ENCODE measurements around the gene C3orf85.

- TF ChIP-seq CTCF (IDR thresholded peaks at IDR 0.05) (no peak), POLR2A (IDR thresholded peaks at IDR 0.05) (no peak), POLR2AphosphoS5 (IDR thresholded peaks at IDR 0.05) (no peak), EP300 (IDR thresholded peaks at IDR 0.05) (no peak)
These were observed 1.2 kb downstream of the C3orf85 start for GRCh38 chr3:109137761-109138160.
